Measurements from ENCODE around the gene MED16. TPM values are rescaled to one million over a fixed set of nuclear protein-coding genes. Genes with fewer than 3 reads are reported as not detected.
"Not testable (repeated sequence)": the region's sequence is repeated elsewhere in the genome, so short reads cannot be mapped to it uniquely, and the experiment has no call there.

The MED16 gene
- total and polyA plus RNA-seq, 9 donors = 0.62 to 75.4 (median 52.3) TPM

DNA sequence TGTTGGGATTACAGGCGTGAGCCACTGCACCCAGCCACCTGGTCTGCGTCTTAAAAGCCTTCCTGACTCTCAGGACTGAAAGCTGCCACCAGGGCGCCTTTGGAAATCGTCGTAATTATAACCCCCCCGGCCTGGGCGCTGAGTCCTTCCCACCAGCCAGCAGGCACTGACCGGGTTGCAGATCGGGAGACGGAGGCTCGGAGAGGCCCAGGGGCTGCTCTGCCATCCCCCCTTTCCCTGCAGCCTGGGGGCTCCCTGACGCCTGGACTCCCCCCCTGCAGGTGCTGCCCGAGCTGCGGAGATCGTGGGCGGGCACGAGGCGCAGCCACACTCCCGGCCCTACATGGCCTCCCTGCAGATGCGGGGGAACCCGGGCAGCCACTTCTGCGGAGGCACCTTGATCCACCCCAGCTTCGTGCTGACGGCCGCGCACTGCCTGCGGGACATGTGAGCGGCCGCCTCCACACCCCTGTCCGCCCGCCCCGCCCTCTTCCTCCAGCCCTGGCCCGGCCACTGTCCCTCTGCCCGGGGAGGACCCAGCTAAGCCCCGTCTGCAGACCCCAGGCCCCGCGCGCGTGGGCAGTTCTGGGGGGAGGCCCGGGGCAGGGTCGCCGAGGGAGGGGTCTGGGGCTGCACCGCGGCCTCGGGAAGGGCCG lies 49.7 kb downstream of the MED16 start:
- 3 to 9% (median 5%) methylated on average over 21 to 46 of the region's 46 CpGs for WGBS, 3 donors
- H3K4me3 ChIP-seq = no peak overlapping the region
- no peak for TF ChIP-seq POLR2A (IDR thresholded peaks at IDR 0.05)
- TF ChIP-seq, protein P1, sequence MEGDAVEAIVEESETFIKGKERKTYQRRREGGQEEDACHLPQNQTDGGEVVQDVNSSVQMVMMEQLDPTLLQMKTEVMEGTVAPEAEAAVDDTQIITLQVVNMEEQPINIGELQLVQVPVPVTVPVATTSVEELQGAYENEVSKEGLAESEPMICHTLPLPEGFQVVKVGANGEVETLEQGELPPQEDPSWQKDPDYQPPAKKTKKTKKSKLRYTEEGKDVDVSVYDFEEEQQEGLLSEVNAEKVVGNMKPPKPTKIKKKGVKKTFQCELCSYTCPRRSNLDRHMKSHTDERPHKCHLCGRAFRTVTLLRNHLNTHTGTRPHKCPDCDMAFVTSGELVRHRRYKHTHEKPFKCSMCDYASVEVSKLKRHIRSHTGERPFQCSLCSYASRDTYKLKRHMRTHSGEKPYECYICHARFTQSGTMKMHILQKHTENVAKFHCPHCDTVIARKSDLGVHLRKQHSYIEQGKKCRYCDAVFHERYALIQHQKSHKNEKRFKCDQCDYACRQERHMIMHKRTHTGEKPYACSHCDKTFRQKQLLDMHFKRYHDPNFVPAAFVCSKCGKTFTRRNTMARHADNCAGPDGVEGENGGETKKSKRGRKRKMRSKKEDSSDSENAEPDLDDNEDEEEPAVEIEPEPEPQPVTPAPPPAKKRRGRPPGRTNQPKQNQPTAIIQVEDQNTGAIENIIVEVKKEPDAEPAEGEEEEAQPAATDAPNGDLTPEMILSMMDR (IDR thresholded peaks at IDR 0.05) = no peak
- TF ChIP-seq EP300 (IDR thresholded peaks at IDR 0.05) = no peak
- H3K36me3 ChIP-seq = no peaks in the 10 kb centered on the region
- intact Hi-C loops (cut with DNase I) = loop anchor here in 1 of 4 donors (10.0 kb wide), 1 partner anchor 89 kb away; the partner anchor contains the start of gene MISP
- H3K27ac ChIP-seq = no peak overlapping the region
- no peaks in the 10 kb centered on the region for H3K9me3 ChIP-seq
- no peak for DNase-seq
- peaks cover 11% of the 10 kb centered on the region for H3K27me3 ChIP-seq
- peaks cover 13% of the 10 kb centered on the region for H3K4me1 ChIP-seq (ENCODE audit: insufficient read depth)

DNA sequence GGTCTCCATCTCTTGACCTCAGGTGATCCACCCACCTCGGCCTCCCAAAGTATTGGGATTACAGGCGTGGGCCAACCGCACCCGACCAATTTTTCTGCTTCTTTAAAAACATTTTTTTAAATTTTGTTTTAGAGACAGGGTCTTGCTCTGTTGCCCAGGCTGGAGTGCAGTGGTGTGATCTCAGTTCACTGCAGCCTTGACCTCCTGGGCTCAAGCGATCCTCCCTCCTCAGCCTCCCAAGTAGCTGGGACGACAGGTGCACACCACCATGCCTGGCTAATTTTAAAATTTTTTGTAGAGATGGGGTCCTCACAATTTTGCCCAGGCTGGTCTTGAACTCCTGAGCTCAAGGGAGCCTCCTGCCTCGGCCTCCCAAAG lies 50.2 kb downstream of the MED16 start:
- H3K27ac ChIP-seq, H3K9me3 ChIP-seq, H3K4me3 ChIP-seq, DNase-seq, H3K36me3 ChIP-seq: not testable (repeated sequence)
- H3K27me3 ChIP-seq = peaks cover 11% of the 10 kb centered on the region
- intact Hi-C loops (cut with DNase I) = loop anchor here in 1 of 4 donors (10.0 kb wide), 1 partner anchor 88 kb away; the partner anchor contains the start of gene MISP
- H3K4me1 ChIP-seq (ENCODE audit: insufficient read depth) = peaks cover 12% of the 10 kb centered on the region
- WGBS, 3 donors = 61 to 73% (median 65%) methylated on average over 7 of the region's 7 CpGs

DNA sequence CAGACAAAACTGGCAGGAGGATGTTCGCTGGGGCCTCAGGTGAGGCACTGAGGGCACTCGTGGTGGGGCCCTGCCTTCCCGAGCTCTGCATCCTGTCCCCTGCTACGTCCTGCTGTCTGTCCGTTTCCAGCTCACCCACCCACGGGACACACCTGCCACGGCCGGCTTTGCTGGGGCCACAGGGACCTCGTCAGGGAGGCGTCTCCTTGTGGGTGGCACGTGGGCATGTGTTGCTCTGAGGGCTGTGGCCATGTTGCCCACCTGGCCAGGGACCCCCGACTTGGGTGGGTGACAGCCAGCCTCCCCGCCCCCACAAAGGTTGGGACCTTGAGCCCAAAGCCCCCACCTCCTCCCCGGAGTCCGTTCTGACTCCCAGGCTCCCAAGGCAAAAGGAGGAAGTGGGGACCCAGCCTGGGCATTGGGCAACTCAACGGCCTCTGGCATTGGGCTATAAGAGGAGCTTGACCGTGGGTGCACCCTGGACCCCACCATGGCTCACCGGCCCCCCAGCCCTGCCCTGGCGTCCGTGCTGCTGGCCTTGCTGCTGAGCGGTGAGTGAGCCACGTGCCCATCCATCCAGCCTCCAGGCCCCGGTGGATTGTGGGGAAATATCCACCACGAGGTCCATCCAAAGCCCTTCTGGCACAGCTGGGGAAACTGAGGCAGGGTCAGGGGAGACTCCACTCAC lies 52.3 kb downstream of the MED16 start, which contains the start of gene PRTN3:
Gene PRTN3, plus strand, starts transcription at position 481 of the 688 bp plus-strand sequence. Its CDS starts 10 bp downstream, at position 491.
- no peak for DNase-seq
- peaks cover 6% of the 10 kb centered on the region for H3K27me3 ChIP-seq
- no peak within 1 kb of the TSS for H3K27ac ChIP-seq
- no peaks in the 10 kb centered on the region for H3K36me3 ChIP-seq
- intact Hi-C loops (cut with DNase I) = loop anchor here in 1 of 4 donors (10.0 kb wide), 1 partner anchor 86 kb away; the partner anchor contains the start of gene MISP
- H3K4me1 ChIP-seq (ENCODE audit: insufficient read depth) = peaks cover 11% of the 10 kb centered on the region
- no peak within 1 kb of the TSS for H3K4me3 ChIP-seq
- H3K9me3 ChIP-seq = no peaks in the 10 kb centered on the region
- TF ChIP-seq EP300 (IDR thresholded peaks at IDR 0.05) (no peak), POLR2A (IDR thresholded peaks at IDR 0.05) (no peak)
- TF ChIP-seq, protein P1 (IDR thresholded peaks at IDR 0.05) = no peak
- 69 to 82% (median 74%) methylated on average over 20 to 24 of the region's 24 CpGs for WGBS, 3 donors

DNA sequence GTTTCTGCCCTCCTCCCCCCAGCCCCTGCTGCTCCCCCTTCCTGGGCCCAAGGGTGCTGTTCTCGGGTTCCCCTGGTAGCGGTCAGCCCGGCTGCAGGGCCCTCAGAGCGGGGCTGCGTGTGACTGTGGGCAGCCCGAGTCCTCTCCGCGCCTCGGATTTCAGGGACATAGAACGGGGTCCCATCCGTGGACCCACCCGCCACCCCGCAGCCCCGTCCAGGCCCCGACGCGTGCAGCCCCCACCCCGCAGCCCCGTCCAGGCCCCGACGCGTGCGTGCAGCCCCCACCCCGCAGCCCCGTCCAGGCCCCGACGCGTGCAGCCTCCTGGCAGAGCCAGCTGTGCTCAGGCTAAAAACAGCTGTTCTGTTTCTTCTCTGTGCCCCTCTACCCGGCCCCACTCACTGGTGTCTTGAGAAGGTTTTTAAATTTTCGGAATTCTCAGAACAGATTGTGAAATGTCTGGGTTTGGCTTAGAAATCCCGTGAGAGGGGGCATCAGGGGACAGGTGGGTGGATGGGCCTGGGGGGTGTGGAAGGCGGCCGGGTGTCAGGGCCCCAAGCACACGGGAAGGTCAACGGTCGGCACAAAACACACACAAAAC lies 57.7 kb downstream of the MED16 start:
- Histone ChIP-seq H3K9me3 (no peaks in the 10 kb centered on the region), H3K27ac (no peak overlapping the region), H3K27me3 (no peaks in the 10 kb centered on the region), H3K4me1 (ENCODE audit: insufficient read depth) (no peaks in the 10 kb centered on the region), H3K36me3 (no peaks in the 10 kb centered on the region), H3K4me3 (no peak overlapping the region)
- 57 to 61% (median 61%) methylated on average over 34 to 36 of the region's 36 CpGs for WGBS, 3 donors
- TF ChIP-seq EP300 (IDR thresholded peaks at IDR 0.05) (no peak), POLR2A (IDR thresholded peaks at IDR 0.05) (no peak)
- TF ChIP-seq, protein P1 (IDR thresholded peaks at IDR 0.05) = no peak
- no peak for DNase-seq
- intact Hi-C loops (cut with DNase I) = no loop called here
